Left ventricle myocardium inferior (tissue), 1 donor: ENCODE data around the gene RBM17. TPM values are rescaled to one million over a fixed set of nuclear protein-coding genes. Genes with fewer than 3 reads are reported as not detected.

ENCODE experiments used
- DNase-seq: peaks from one replicate; pipeline ENCODE4 v3.0.0-alpha.2; 2020
- H3K27ac ChIP-seq: fragments of 200-600 bp; replicated peaks from 2 replicates; pipeline ENCODE4 v1.8.0; 2021
- H3K27me3 ChIP-seq: fragments of 200-600 bp; 2 replicates; pipeline ENCODE4 v1.8.0; 2021; ENCODE audit warnings: low read depth
- H3K36me3 ChIP-seq: fragments of 200-600 bp; 2 replicates; pipeline ENCODE4 v1.8.0; 2021
- H3K4me1 ChIP-seq: fragments of 200-600 bp; 2 replicates; pipeline ENCODE4 v1.8.0; 2021
- H3K4me3 ChIP-seq: fragments of 200-600 bp; 2 replicates; pipeline ENCODE4 v1.8.0; 2021; ENCODE audit warnings: mild to moderate bottlenecking, moderate library complexity
- H3K9me3 ChIP-seq: fragments of 200-600 bp; replicated peaks from 2 replicates; pipeline ENCODE4 v1.8.0; 2021
- intact Hi-C: fragments of 100-400 bp; cut with micrococcal nuclease; formaldehyde crosslinking; loops from one replicate; pipeline ENCODE4 v1.11.0; 2022
- total RNA-seq: library from RNA; stranded (reverse); fragmentation: NEBNext Ultra II Directional; extraction: Animal tissue kit (Norgen Biotek cat#: 25700); gene quantifications from one replicate; pipeline ENCODE4 v1.2.1, GENCODE V29; 2021
- TF ChIP-seq, protein P1 (sequence below): fragments of 200-600 bp; IDR thresholded peaks from 2 replicates; pipeline ENCODE4 v1.8.0; 2021; ENCODE audit warnings: antibody characterized with exemption, mild to moderate bottlenecking, borderline replicate concordance
- donor health status: DM: no; HTN: yes; CAD: no; lungs with severe emphysema.

Gene RBM17
- total RNA-seq, 1 donor from 2014 or later: 56.1 TPM

DNA sequence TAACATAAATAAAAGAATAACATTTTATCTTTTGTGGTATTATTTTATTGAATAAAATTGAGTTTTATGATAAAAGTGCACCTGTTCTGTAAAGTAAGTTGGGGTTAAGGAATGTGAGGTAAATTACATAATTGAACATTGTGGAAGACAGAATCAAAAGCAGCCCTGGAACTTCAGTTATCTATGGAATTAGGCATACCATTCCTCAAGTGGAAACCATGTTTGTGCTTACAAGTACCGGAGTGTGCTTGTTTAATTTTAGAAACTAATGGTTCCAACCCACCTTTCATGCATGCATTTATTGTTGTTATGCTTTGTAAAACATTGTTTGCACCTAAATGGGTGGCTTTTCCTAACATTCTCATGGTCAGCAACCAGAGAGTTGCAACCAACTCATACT is 28.0 kb downstream of the RBM17 start:
- H3K27me3 ChIP-seq: no peaks in the 10 kb centered on the region
- peak overlapping the region; percentile 69 for H3K27ac ChIP-seq
- TF ChIP-seq, protein P1, sequence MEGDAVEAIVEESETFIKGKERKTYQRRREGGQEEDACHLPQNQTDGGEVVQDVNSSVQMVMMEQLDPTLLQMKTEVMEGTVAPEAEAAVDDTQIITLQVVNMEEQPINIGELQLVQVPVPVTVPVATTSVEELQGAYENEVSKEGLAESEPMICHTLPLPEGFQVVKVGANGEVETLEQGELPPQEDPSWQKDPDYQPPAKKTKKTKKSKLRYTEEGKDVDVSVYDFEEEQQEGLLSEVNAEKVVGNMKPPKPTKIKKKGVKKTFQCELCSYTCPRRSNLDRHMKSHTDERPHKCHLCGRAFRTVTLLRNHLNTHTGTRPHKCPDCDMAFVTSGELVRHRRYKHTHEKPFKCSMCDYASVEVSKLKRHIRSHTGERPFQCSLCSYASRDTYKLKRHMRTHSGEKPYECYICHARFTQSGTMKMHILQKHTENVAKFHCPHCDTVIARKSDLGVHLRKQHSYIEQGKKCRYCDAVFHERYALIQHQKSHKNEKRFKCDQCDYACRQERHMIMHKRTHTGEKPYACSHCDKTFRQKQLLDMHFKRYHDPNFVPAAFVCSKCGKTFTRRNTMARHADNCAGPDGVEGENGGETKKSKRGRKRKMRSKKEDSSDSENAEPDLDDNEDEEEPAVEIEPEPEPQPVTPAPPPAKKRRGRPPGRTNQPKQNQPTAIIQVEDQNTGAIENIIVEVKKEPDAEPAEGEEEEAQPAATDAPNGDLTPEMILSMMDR: no peak
- intact Hi-C loops: no loop called here
- peaks cover 49% of the 10 kb centered on the region for H3K4me1 ChIP-seq
- DNase-seq: no peak
- no peak overlapping the region for H3K4me3 ChIP-seq
- peaks cover 53% of the 10 kb centered on the region for H3K36me3 ChIP-seq
- no peaks in the 10 kb centered on the region for H3K9me3 ChIP-seq

DNA sequence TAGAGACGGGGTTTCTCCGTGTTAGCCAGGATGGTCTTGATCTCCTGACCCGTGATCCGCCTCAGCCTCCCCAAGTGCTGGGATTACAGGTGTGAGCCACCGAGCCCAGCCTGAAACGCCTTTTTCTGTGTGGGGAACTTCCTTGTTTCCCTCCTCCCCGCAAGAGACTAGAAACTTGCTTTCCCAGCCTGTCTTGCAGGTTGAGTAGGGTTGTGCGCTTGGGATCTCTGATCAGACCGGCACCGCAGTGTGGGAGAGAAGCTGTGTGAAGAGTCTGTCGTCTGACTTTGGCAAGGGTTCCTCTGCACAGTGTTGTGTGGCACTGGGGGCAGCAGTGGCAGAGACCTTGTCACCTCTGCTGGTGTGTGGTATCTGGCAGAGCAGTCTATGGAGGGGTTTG is 28.9 kb downstream of the RBM17 start:
- H3K36me3 ChIP-seq: peaks cover 44% of the 10 kb centered on the region
- no peak overlapping the region for H3K4me3 ChIP-seq
- no peak for DNase-seq
- TF ChIP-seq, protein P1: no peak
- no peaks in the 10 kb centered on the region for H3K9me3 ChIP-seq
- H3K27ac ChIP-seq: no peak overlapping the region
- peaks cover 40% of the 10 kb centered on the region for H3K4me1 ChIP-seq
- intact Hi-C loops: no loop called here
- no peaks in the 10 kb centered on the region for H3K27me3 ChIP-seq

DNA sequence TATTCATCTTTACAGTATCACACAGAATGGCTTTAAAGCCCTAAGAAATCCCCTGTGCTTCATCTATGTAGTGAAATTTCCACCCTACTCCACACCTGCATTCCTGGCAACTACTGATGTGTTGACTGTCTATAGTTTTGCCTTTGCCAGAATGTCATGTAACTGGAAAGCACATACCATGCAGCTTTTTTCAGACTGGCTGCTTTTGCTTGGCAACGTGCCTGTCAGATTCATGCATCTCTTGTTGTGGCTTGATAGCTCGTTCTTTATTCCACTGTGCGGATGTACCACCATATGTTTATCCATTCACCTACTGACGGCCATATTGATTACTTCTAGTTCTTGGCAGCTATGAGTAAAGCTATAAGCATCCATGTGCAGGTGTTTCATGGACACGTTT is 30.6 kb downstream of the RBM17 start:
- Histone ChIP-seq H3K36me3 (peaks cover 27% of the 10 kb centered on the region), H3K4me3 (no peak overlapping the region), H3K27ac (no peak overlapping the region), H3K9me3 (no peaks in the 10 kb centered on the region), H3K27me3 (no peaks in the 10 kb centered on the region), H3K4me1 (peaks cover 29% of the 10 kb centered on the region)
- TF ChIP-seq, protein P1: no peak
- intact Hi-C loops: no loop called here
- no peak for DNase-seq

DNA sequence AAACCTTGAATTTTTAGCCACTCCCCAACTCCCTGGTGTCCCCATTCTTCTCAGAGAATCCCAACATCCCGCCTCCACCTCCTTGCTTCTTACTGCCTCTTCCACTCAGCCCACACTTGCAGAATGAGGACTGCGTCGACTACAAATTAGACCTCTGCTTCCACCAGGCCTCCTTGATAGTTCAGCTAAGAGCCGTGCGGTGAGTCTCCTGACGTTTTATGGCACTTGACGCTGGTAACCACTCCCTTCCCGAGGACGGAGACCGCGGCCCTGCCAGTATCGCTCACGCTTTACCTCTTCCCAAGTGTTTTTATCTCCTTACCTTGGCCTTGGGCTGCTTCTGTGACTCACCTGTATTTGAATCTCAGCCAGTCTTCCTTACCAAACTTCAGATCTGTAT is 31.1 kb downstream of the RBM17 start:
- Histone ChIP-seq H3K27ac (no peak overlapping the region), H3K4me1 (peaks cover 29% of the 10 kb centered on the region), H3K9me3 (no peaks in the 10 kb centered on the region), H3K27me3 (no peaks in the 10 kb centered on the region), H3K36me3 (peaks cover 21% of the 10 kb centered on the region), H3K4me3 (no peak overlapping the region)
- DNase-seq: no peak
- intact Hi-C loops: no loop called here
- TF ChIP-seq, protein P1: no peak

DNA sequence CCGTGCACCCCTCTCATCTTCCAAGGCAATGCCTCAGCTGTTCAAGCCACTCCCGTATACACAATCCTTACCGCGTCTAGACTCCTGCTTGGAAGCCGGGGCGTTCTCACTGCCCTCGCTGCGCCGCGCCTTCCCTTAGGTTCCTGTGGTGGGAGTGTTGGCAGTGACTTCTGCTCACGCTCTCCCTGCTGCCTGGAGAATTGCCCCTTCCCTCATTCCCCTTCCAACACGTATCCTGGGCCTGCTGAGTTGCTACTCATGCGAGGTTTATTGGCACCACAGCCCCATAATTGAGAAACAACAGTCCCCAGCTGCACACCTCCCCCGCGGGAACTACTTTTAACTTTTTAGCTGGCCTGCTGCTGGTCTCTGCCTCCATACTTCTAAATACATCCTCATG is 31.9 kb downstream of the RBM17 start:
- H3K9me3 ChIP-seq: no peaks in the 10 kb centered on the region
- TF ChIP-seq, protein P1: no peak
- H3K4me3 ChIP-seq: no peak overlapping the region
- H3K4me1 ChIP-seq: peaks cover 23% of the 10 kb centered on the region
- no peaks in the 10 kb centered on the region for H3K27me3 ChIP-seq
- intact Hi-C loops: no loop called here
- H3K27ac ChIP-seq: peak overlapping the region; percentile 11
- DNase-seq: no peak
- peaks cover 14% of the 10 kb centered on the region for H3K36me3 ChIP-seq

DNA sequence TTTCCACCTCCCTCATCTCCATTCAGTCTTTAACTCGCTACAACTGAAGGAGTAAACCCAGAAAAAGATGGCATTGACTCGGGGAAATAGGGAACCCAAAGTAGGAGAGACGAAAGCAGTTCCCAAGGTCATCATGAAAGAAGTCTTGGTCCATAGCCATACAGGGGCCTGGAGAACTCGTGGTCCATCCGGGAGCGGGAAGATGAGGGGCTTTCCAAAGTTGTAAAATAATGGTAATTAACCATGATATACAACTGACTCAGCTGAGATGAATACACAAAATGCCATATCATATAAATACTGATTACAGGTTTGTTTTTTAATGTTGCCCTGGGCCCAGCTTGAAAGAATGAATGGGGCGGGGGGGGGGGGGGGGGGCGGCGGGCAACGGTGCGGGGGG is 32.3 kb downstream of the RBM17 start:
- Histone ChIP-seq H3K4me3 (no peak overlapping the region), H3K9me3 (no peaks in the 10 kb centered on the region), H3K27me3 (no peaks in the 10 kb centered on the region), H3K4me1 (peaks cover 19% of the 10 kb centered on the region), H3K36me3 (peaks cover 9% of the 10 kb centered on the region), H3K27ac (peak overlapping the region; percentile 11)
- TF ChIP-seq, protein P1: no peak
- no peak for DNase-seq
- intact Hi-C loops: no loop called here
